Mesenchymal stem cell (in vitro differentiated cells and primary cell): ENCODE results near the gene AUTS2.

ENCODE experiments used
- DNase-seq: peaks from one replicate; pipeline ENCODE4 v3.0.0-alpha.2; 2013
- H2AFZ ChIP-seq: one replicate; pipeline ENCODE4 v1.6.1; 2013; ENCODE audit warnings: low read depth, mild to moderate bottlenecking, control low read depth, inconsistent platforms, low read length, moderate library complexity
- H2AK5ac ChIP-seq: 2 replicates; pipeline ENCODE4 v1.6.1; 2013; ENCODE audit warnings: low read length, moderate library complexity, mild to moderate bottlenecking, inconsistent platforms; ENCODE audit not compliant: severe bottlenecking
- H2BK120ac ChIP-seq: one replicate; pipeline ENCODE4 v1.6.1; 2013; ENCODE audit warnings: low read depth, mild to moderate bottlenecking, inconsistent platforms, low read length, moderate library complexity
- H2BK12ac ChIP-seq, 2 experiments: one replicate each; pipeline ENCODE4 v1.6.1; 2013; ENCODE audit warnings: inconsistent platforms in 2 of 2, low read length in 2 of 2, mild to moderate bottlenecking in 2 of 2, moderate library complexity in 2 of 2, control low read depth in 1 of 2
- H2BK15ac ChIP-seq: one replicate; pipeline ENCODE4 v1.6.1; 2013; ENCODE audit warnings: mild to moderate bottlenecking, low read depth, inconsistent platforms; ENCODE audit not compliant: poor library complexity, severe bottlenecking
- H2BK5ac ChIP-seq: 2 replicates; pipeline ENCODE4 v1.6.1; 2013; ENCODE audit warnings: low read depth, mild to moderate bottlenecking, low read length, control low read depth, inconsistent platforms; ENCODE audit not compliant: poor library complexity, severe bottlenecking
- H3K14ac ChIP-seq, 2 experiments: one replicate each; pipeline ENCODE4 v1.6.1; 2013; ENCODE audit warnings: inconsistent platforms in 2 of 2, low read length in 2 of 2, control low read depth in 1 of 2, mild to moderate bottlenecking in 1 of 2, moderate library complexity in 1 of 2
- H3K18ac ChIP-seq, 2 experiments: one replicate each; pipeline ENCODE4 v1.6.1; 2013; ENCODE audit warnings: inconsistent platforms in 2 of 2, low read length in 2 of 2, control low read depth in 1 of 2, low read depth in 1 of 2, mild to moderate bottlenecking in 1 of 2
- H3K23ac ChIP-seq, 2 experiments: one replicate each; pipeline ENCODE4 v1.6.1; 2013; ENCODE audit warnings: inconsistent platforms in 2 of 2, low read length in 2 of 2, mild to moderate bottlenecking in 2 of 2, moderate library complexity in 2 of 2, control low read depth in 1 of 2
- H3K27ac ChIP-seq: 2 replicates; pipeline ENCODE4 v1.5.1; 2013; ENCODE audit warnings: mild to moderate bottlenecking, moderate library complexity, low read length, control low read depth, inconsistent platforms; ENCODE audit not compliant: poor library complexity, severe bottlenecking
- H3K27me3 ChIP-seq, 2 experiments: 2 replicates each; pipeline versions ENCODE4 v1.6.1 to v1.7.0; 2013; ENCODE audit warnings: low read length in 2 of 2, mild to moderate bottlenecking in 2 of 2, moderate library complexity in 2 of 2, control low read depth in 1 of 2, inconsistent platforms in 1 of 2; ENCODE audit not compliant: control insufficient read depth in 1 of 2, insufficient read depth in 1 of 2
- H3K36me3 ChIP-seq, 2 experiments: 2 replicates each; pipeline versions ENCODE4 v1.6.1 to v1.7.0; 2013; ENCODE audit warnings: low read length in 2 of 2, control low read depth in 1 of 2, inconsistent platforms in 1 of 2, low read depth in 1 of 2, mild to moderate bottlenecking in 1 of 2; ENCODE audit not compliant: insufficient read depth in 2 of 2, control insufficient read depth in 1 of 2
- H3K4ac ChIP-seq, 2 experiments: one replicate each; pipeline ENCODE4 v1.6.1; 2013; ENCODE audit warnings: inconsistent platforms in 2 of 2, low read length in 2 of 2, mild to moderate bottlenecking in 2 of 2, moderate library complexity in 2 of 2, control low read depth in 1 of 2, low read depth in 1 of 2
- H3K4me1 ChIP-seq: 2 replicates; pipeline ENCODE4 v1.6.1; 2013; ENCODE audit warnings: low read depth, low read length, control low read depth; ENCODE audit not compliant: control insufficient read depth, insufficient read depth
- H3K4me2 ChIP-seq: 2 replicates; pipeline ENCODE4 v1.6.1; 2013; ENCODE audit warnings: low read length, mild to moderate bottlenecking, inconsistent platforms; ENCODE audit not compliant: poor library complexity, severe bottlenecking
- H3K4me3 ChIP-seq, 2 experiments: 2 replicates each; pipeline versions ENCODE4 v1.5.1 to v1.7.0; 2013; ENCODE audit warnings: low read length in 2 of 2, mild to moderate bottlenecking in 2 of 2, control low read depth in 1 of 2, low read depth in 1 of 2; ENCODE audit not compliant: insufficient read depth in 1 of 2
- H3K79me1 ChIP-seq: replicated peaks from 2 replicates; pipeline ENCODE4 v1.6.1; 2013; ENCODE audit warnings: mild to moderate bottlenecking, control low read depth, low read length, inconsistent platforms; ENCODE audit not compliant: poor library complexity, severe bottlenecking
- H3K9ac ChIP-seq: 2 replicates; pipeline ENCODE4 v1.7.0; 2013; ENCODE audit warnings: mild to moderate bottlenecking, low read length, moderate library complexity
- H3K9me3 ChIP-seq: 2 replicates; pipeline ENCODE4 v1.7.0; 2013; ENCODE audit warnings: mild to moderate bottlenecking, low read length; ENCODE audit not compliant: control insufficient read depth
- H4K8ac ChIP-seq: one replicate; pipeline ENCODE4 v1.6.1; 2013; ENCODE audit warnings: inconsistent platforms, mild to moderate bottlenecking, low read length, moderate library complexity
- H4K91ac ChIP-seq: one replicate; pipeline ENCODE4 v1.6.1; 2013; ENCODE audit warnings: mild to moderate bottlenecking, low read length, inconsistent platforms
- WGBS: methylation state at CpG from one replicate; pipeline ENCODE4 v1.1.7; 2013; ENCODE audit warnings: mixed read lengths; 5-methylcytosine and 5-hydroxymethylcytosine counted together

Gene AUTS2

GRCh38 chr7:69757528-69757927 is 159.3 kb downstream of the AUTS2 start:
- H3K4me1 ChIP-seq, result peaks cover 2% of the 10 kb centered on the region
- no peak overlapping the region for H3K18ac ChIP-seq
- H2BK120ac ChIP-seq, result no peak overlapping the region
- peaks cover 16% of the 10 kb centered on the region for H3K79me1 ChIP-seq
- no peak overlapping the region for H2BK5ac ChIP-seq
- H2AK5ac ChIP-seq, result no peak overlapping the region
- H3K14ac ChIP-seq, result no peak overlapping the region
- DNase-seq, result no peak
- no peak overlapping the region for H3K4ac ChIP-seq
- H2AFZ ChIP-seq, result no peak overlapping the region
- H3K27ac ChIP-seq, result no peak overlapping the region
- H3K27me3 ChIP-seq, result no peaks in the 10 kb centered on the region
- no peak overlapping the region for H2BK12ac ChIP-seq
- WGBS, result 95% methylated on average over 1 of the region's 1 CpG
- H3K4me2 ChIP-seq, result no peak overlapping the region
- H3K4me3 ChIP-seq, result no peak overlapping the region
- no peaks in the 10 kb centered on the region for H3K9me3 ChIP-seq
- peak overlapping the region; percentile 6 for H3K9ac ChIP-seq
- no peak overlapping the region for H2BK15ac ChIP-seq
- no peaks in the 10 kb centered on the region for H3K36me3 ChIP-seq
- no peak overlapping the region for H3K23ac ChIP-seq
- H4K8ac ChIP-seq, result no peak overlapping the region
- H4K91ac ChIP-seq, result no peak overlapping the region

- H4K8ac ChIP-seq, result no peak overlapping the region
- no peak overlapping the region for H3K27ac ChIP-seq
- H3K36me3 ChIP-seq, result no peaks in the 10 kb centered on the region
- no peaks in the 10 kb centered on the region for H3K9me3 ChIP-seq
- H2BK12ac ChIP-seq, result no peak overlapping the region
- no peak overlapping the region for H3K4ac ChIP-seq
- no peak overlapping the region for H3K14ac ChIP-seq
- peaks cover 14% of the 10 kb centered on the region for H3K79me1 ChIP-seq
- peak; percentile 9 for DNase-seq
- 11% methylated on average over 1 of the region's 1 CpG for WGBS
- no peak overlapping the region for H3K18ac ChIP-seq
- H2BK120ac ChIP-seq, result no peak overlapping the region
- no peak overlapping the region for H2BK15ac ChIP-seq
- H3K9ac ChIP-seq, result peak overlapping the region; percentile 55
- H3K23ac ChIP-seq, result no peak overlapping the region
- H2BK5ac ChIP-seq, result no peak overlapping the region
- H3K4me3 ChIP-seq, result no peak overlapping the region
- H4K91ac ChIP-seq, result no peak overlapping the region
- no peaks in the 10 kb centered on the region for H3K27me3 ChIP-seq
- H2AK5ac ChIP-seq, result no peak overlapping the region
- H3K4me2 ChIP-seq, result no peak overlapping the region
- H3K4me1 ChIP-seq, result peaks cover 2% of the 10 kb centered on the region
- H2AFZ ChIP-seq, result peak overlapping the region; percentile 23
Observed at GRCh38 chr7:69757981-69758430, 159.7 kb downstream of the AUTS2 start.

- Histone ChIP-seq H3K4ac (no peak overlapping the region), H4K8ac (no peak overlapping the region), H3K9me3 (no peaks in the 10 kb centered on the region), H2BK5ac (no peak overlapping the region), H2AFZ (no peak overlapping the region), H3K27ac (no peak overlapping the region), H3K4me1 (peaks cover 2% of the 10 kb centered on the region), H2BK15ac (no peak overlapping the region), H3K23ac (no peak overlapping the region), H3K79me1 (peaks cover 15% of the 10 kb centered on the region), H3K4me3 (no peak overlapping the region), H4K91ac (no peak overlapping the region), H2AK5ac (no peak overlapping the region), H2BK120ac (no peak overlapping the region), H2BK12ac (no peak overlapping the region), H3K27me3 (no peaks in the 10 kb centered on the region), H3K4me2 (no peak overlapping the region), H3K9ac (no peak overlapping the region), H3K18ac (no peak overlapping the region), H3K14ac (no peak overlapping the region), H3K36me3 (no peaks in the 10 kb centered on the region)
- 69% methylated on average over 1 of the region's 4 CpGs for WGBS
- no peak for DNase-seq
Observed at GRCh38 chr7:69759373-69759772, 161.1 kb downstream of the AUTS2 start.

- H3K9ac ChIP-seq, result no peak overlapping the region
- peaks cover 13% of the 10 kb centered on the region for H3K79me1 ChIP-seq
- no peak overlapping the region for H3K4ac ChIP-seq
- H3K4me3 ChIP-seq, result no peak overlapping the region
- H3K9me3 ChIP-seq, result no peaks in the 10 kb centered on the region
- no peak for DNase-seq
- H2BK12ac ChIP-seq, result no peak overlapping the region
- H3K14ac ChIP-seq, result no peak overlapping the region
- H2AFZ ChIP-seq, result no peak overlapping the region
- no peak overlapping the region for H4K91ac ChIP-seq
- H3K18ac ChIP-seq, result no peak overlapping the region
- no peak overlapping the region for H2BK15ac ChIP-seq
- no peaks in the 10 kb centered on the region for H3K27me3 ChIP-seq
- no peak overlapping the region for H3K27ac ChIP-seq
- no peak overlapping the region for H2BK120ac ChIP-seq
- no peak overlapping the region for H2BK5ac ChIP-seq
- H3K23ac ChIP-seq, result no peak overlapping the region
- WGBS, result 44% methylated on average over 3 of the region's 5 CpGs
- H3K4me1 ChIP-seq, result peaks cover 2% of the 10 kb centered on the region
- no peaks in the 10 kb centered on the region for H3K36me3 ChIP-seq
- H2AK5ac ChIP-seq, result no peak overlapping the region
- H4K8ac ChIP-seq, result no peak overlapping the region
- H3K4me2 ChIP-seq, result no peak overlapping the region
Observed at GRCh38 chr7:69761290-69761922, 163.1 kb downstream of the AUTS2 start.
